ENCODE results near the gene CHCHD3. TPM values are rescaled to one million over a fixed set of nuclear protein-coding genes. Genes with fewer than 3 reads are reported as not detected.

Gene CHCHD3
- total and polyA plus RNA-seq, 4 donors, result 20.1 to 78.0 (median 46.9) TPM

GRCh38 chr7:133054162-133054840 lies 27.6 kb downstream of the CHCHD3 start:
- Histone ChIP-seq H3K4me1 (ENCODE audit: control insufficient read depth in 5 of 5, insufficient read depth in 5 of 5, low read length in 5 of 5) (peaks cover 0 to 38% (median 3%) of the 10 kb centered on the region in 5 donors), H3K27ac (ENCODE audit: low read depth in 1 of 2, low read length in 1 of 2) (peak overlapping the region in 1 of 2 donors; percentile 13), H3K9me3 (ENCODE audit: control insufficient read depth in 4 of 4, insufficient read depth in 3 of 4, low read length in 3 of 4) (no peaks in the 10 kb centered on the region), H3K4me3 (no peak overlapping the region), H3K9ac (ENCODE audit: insufficient read depth in 1 of 2, low read length in 2 of 2) (no peak overlapping the region), H3K27me3 (ENCODE audit: control insufficient read depth in 3 of 3, insufficient read depth in 3 of 3, low read length in 2 of 3) (no peaks in the 10 kb centered on the region), H3K36me3 (ENCODE audit: control insufficient read depth in 4 of 4, insufficient read depth in 4 of 4, low read length in 4 of 4) (no peaks in the 10 kb centered on the region)
- WGBS, 2 donors, result 74 to 86% methylated on average over 2 of the region's 2 CpGs
- DNase-seq, result no peak
- no peak for ATAC-seq (ENCODE audit: insufficient read depth, low FRiP score)
- no peak for TF ChIP-seq CTCF (IDR thresholded peaks at IDR 0.05; ENCODE audit: control extremely low read depth, extremely low read depth)

- DNase-seq, result no peak
- Histone ChIP-seq H3K27ac (ENCODE audit: low read depth in 1 of 2, low read length in 1 of 2) (peak overlapping the region in 1 of 2 donors; percentile 74), H3K4me1 (ENCODE audit: control insufficient read depth in 5 of 5, insufficient read depth in 5 of 5, low read length in 5 of 5) (peaks cover 0 to 36% (median 3%) of the 10 kb centered on the region in 5 donors), H3K9me3 (ENCODE audit: control insufficient read depth in 4 of 4, insufficient read depth in 3 of 4, low read length in 3 of 4) (no peaks in the 10 kb centered on the region), H3K27me3 (ENCODE audit: control insufficient read depth in 3 of 3, insufficient read depth in 3 of 3, low read length in 2 of 3) (no peaks in the 10 kb centered on the region), H3K36me3 (ENCODE audit: control insufficient read depth in 4 of 4, insufficient read depth in 4 of 4, low read length in 4 of 4) (no peaks in the 10 kb centered on the region), H3K9ac (ENCODE audit: insufficient read depth in 1 of 2, low read length in 2 of 2) (no peak overlapping the region), H3K4me3 (no peak overlapping the region)
- WGBS, 2 donors, result 71 to 84% methylated on average over 4 of the region's 4 CpGs
- TF ChIP-seq CTCF (IDR thresholded peaks at IDR 0.05; ENCODE audit: control extremely low read depth, extremely low read depth), result no peak
- peak; percentile 47 for ATAC-seq (ENCODE audit: insufficient read depth, low FRiP score)
Measured at GRCh38 chr7:133053321-133053891, 28.5 kb downstream of the CHCHD3 start.

- ATAC-seq (ENCODE audit: insufficient read depth, low FRiP score) (no peak), DNase-seq (no peak)
- peak overlapping the region in 1 of 2 donors; percentile 74 for H3K27ac ChIP-seq (ENCODE audit: low read depth in 1 of 2, low read length in 1 of 2)
- no peaks in the 10 kb centered on the region for H3K27me3 ChIP-seq (ENCODE audit: control insufficient read depth in 3 of 3, insufficient read depth in 3 of 3, low read length in 2 of 3)
- TF ChIP-seq CTCF (IDR thresholded peaks at IDR 0.05; ENCODE audit: control extremely low read depth, extremely low read depth), result no peak
- H3K4me3 ChIP-seq, result no peak overlapping the region
- H3K9me3 ChIP-seq (ENCODE audit: control insufficient read depth in 4 of 4, insufficient read depth in 3 of 4, low read length in 3 of 4), result no peaks in the 10 kb centered on the region
- H3K9ac ChIP-seq (ENCODE audit: insufficient read depth in 1 of 2, low read length in 2 of 2), result no peak overlapping the region
- WGBS, 2 donors, result 82% methylated on average over 2 of the region's 2 CpGs
- peaks cover 0 to 36% (median 3%) of the 10 kb centered on the region in 5 donors for H3K4me1 ChIP-seq (ENCODE audit: control insufficient read depth in 5 of 5, insufficient read depth in 5 of 5, low read length in 5 of 5)
- no peaks in the 10 kb centered on the region for H3K36me3 ChIP-seq (ENCODE audit: control insufficient read depth in 4 of 4, insufficient read depth in 4 of 4, low read length in 4 of 4)
Measured at GRCh38 chr7:133052826-133053225, 29.1 kb downstream of the CHCHD3 start.

Data from lung (tissue), 12 donors.